ENCODE data around the gene HINT1. TPM values are rescaled to one million over a fixed set of nuclear protein-coding genes. Genes with fewer than 3 reads are reported as not detected.

HINT1 gene
- total RNA-seq, 2 donors from 2014 or later: 121 to 328 TPM

- DNase-seq (ENCODE audit: low spot score): peak; percentile 64
- H3K36me3 ChIP-seq: no peaks in the 10 kb centered on the region
- intact Hi-C loops (cut with DNase I): loop anchor here (2.0 to 10.0 kb wide), 3 partner anchors 100 to 630 kb away; partner anchors contain the start of genes CDC42SE2 and FNIP1
These were observed 601 bp downstream of the HINT1 start for GRCh38 chr5:131164191-131165118.

GRCh38 chr5:131163276-131164119 lies 1.6 kb downstream of the HINT1 start:
- no peak for DNase-seq (ENCODE audit: low spot score)
- Histone ChIP-seq H3K27ac (peak overlapping the region; percentile 95 to 96), H3K9me3 (no peaks in the 10 kb centered on the region), H3K27me3 (replicated peaks; ENCODE audit: insufficient read depth) (no peaks in the 10 kb centered on the region), H3K4me1 (replicated peaks) (peaks cover 4% of the 10 kb centered on the region), H3K36me3 (no peaks in the 10 kb centered on the region), H3K4me3 (peak overlapping the region; percentile 76 to 77)
- TF ChIP-seq, protein P1, sequence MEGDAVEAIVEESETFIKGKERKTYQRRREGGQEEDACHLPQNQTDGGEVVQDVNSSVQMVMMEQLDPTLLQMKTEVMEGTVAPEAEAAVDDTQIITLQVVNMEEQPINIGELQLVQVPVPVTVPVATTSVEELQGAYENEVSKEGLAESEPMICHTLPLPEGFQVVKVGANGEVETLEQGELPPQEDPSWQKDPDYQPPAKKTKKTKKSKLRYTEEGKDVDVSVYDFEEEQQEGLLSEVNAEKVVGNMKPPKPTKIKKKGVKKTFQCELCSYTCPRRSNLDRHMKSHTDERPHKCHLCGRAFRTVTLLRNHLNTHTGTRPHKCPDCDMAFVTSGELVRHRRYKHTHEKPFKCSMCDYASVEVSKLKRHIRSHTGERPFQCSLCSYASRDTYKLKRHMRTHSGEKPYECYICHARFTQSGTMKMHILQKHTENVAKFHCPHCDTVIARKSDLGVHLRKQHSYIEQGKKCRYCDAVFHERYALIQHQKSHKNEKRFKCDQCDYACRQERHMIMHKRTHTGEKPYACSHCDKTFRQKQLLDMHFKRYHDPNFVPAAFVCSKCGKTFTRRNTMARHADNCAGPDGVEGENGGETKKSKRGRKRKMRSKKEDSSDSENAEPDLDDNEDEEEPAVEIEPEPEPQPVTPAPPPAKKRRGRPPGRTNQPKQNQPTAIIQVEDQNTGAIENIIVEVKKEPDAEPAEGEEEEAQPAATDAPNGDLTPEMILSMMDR (IDR thresholded peaks at IDR 0.05): no peak
- TF ChIP-seq POLR2AphosphoS5 (IDR thresholded peaks at IDR 0.05) (no peak), POLR2A (IDR thresholded peaks at IDR 0.05) (no peak)
- intact Hi-C loops (cut with DNase I): loop anchor here (2.0 to 10.0 kb wide), 3 partner anchors 101 to 631 kb away; partner anchors contain the start of genes CDC42SE2 and FNIP1
- WGBS: 21% methylated on average over 9 of the region's 9 CpGs

More at GRCh38 chr5:131164191-131165118, 601 bp downstream of the HINT1 start:
- Histone ChIP-seq H3K4me1 (replicated peaks) (peaks cover 4% of the 10 kb centered on the region), H3K9me3 (no peaks in the 10 kb centered on the region), H3K27me3 (replicated peaks; ENCODE audit: insufficient read depth) (no peaks in the 10 kb centered on the region), H3K4me3 (peak overlapping the region; percentile 76 to 77), H3K27ac (peak overlapping the region; percentile 95 to 96)
- WGBS: under 1% methylated on average over 50 of the region's 73 CpGs
- TF ChIP-seq POLR2A (IDR thresholded peaks at IDR 0.05) (no peak), POLR2AphosphoS5 (IDR thresholded peaks at IDR 0.05) (no peak)
- TF ChIP-seq, protein P1 (IDR thresholded peaks at IDR 0.05): no peak

DNA sequence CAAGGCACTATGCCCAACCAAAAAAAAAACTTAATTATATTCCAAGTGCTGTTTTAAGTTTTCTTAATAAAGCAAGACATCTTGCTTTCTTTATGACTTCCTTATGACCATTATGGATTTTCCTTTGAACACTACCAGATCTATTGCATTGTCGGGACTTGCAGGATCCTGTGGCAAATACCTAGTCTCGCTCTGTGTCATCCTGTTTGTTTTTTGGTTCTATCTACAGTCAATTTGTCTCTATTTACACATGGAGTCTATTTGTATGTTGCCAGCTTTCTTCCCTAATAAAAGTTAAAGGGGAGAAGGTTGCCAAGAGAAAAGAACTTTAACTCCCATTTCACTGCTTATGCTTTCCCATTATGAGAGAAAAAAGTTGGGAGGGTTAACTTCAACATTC lies 4.9 kb downstream of the HINT1 start:
- peak overlapping the region in 1 of 2 donors; percentile 10 for H3K27ac ChIP-seq
- no peaks in the 10 kb centered on the region for H3K27me3 ChIP-seq (replicated peaks; ENCODE audit: insufficient read depth)
- H3K9me3 ChIP-seq: no peaks in the 10 kb centered on the region
- no peak for DNase-seq (ENCODE audit: low spot score)
- no peaks in the 10 kb centered on the region for H3K36me3 ChIP-seq
- WGBS: 31% methylated on average over 2 of the region's 2 CpGs
- H3K4me3 ChIP-seq: no peak overlapping the region
- intact Hi-C loops (cut with DNase I): loop anchor here (10.0 kb wide), 2 partner anchors 255 to 635 kb away; partner anchors contain the start of gene FNIP1
- H3K4me1 ChIP-seq (replicated peaks): peaks cover 4% of the 10 kb centered on the region
- TF ChIP-seq, protein P1 (IDR thresholded peaks at IDR 0.05): no peak
- peak; percentile 64 for TF ChIP-seq POLR2AphosphoS5 (IDR thresholded peaks at IDR 0.05)

GRCh38 chr5:131156957-131157356 lies 8.1 kb downstream of the HINT1 start:
- no peaks in the 10 kb centered on the region for H3K4me1 ChIP-seq (replicated peaks)
- intact Hi-C loops (cut with DNase I): no loop called here
- no peak overlapping the region for H3K4me3 ChIP-seq
- no peaks in the 10 kb centered on the region for H3K27me3 ChIP-seq (replicated peaks; ENCODE audit: insufficient read depth)
- H3K36me3 ChIP-seq: no peaks in the 10 kb centered on the region
- TF ChIP-seq, protein P1 (IDR thresholded peaks at IDR 0.05): no peak
- no peak for TF ChIP-seq POLR2AphosphoS5 (IDR thresholded peaks at IDR 0.05)
- no peak for TF ChIP-seq POLR2A (IDR thresholded peaks at IDR 0.05)
- DNase-seq (ENCODE audit: low spot score): no peak
- no peaks in the 10 kb centered on the region for H3K9me3 ChIP-seq
- H3K27ac ChIP-seq: no peak overlapping the region
- 96% methylated on average over 5 of the region's 5 CpGs for WGBS

Measured in prostate gland (tissue), 2 donors.